CMK (cell line): ENCODE measurements around the gene NRROS.

Source experiments
- DNase-seq: peaks from one replicate; pipeline ENCODE4 v3.0.0-alpha.2; 2010; ENCODE audit warnings: low read depth

NRROS gene

GRCh38 chr3:196650740-196651311 lies 11.3 kb downstream of the NRROS start:
- DNase-seq, result no peak

- DNase-seq, result no peak
Observed at GRCh38 chr3:196651819-196652218, 12.3 kb downstream of the NRROS start.

GRCh38 chr3:196652961-196653795 lies 13.7 kb downstream of the NRROS start:
- DNase-seq, result no peak

- DNase-seq, result no peak
Observed at GRCh38 chr3:196654006-196654734, 14.7 kb downstream of the NRROS start.

- DNase-seq, result no peak
Observed at GRCh38 chr3:196654735-196655090, 15.2 kb downstream of the NRROS start.

- DNase-seq, result no peak
Observed at GRCh38 chr3:196655496-196655895, 16.0 kb downstream of the NRROS start.

GRCh38 chr3:196656213-196656612 lies 16.7 kb downstream of the NRROS start:
- DNase-seq, result no peak

- no peak for DNase-seq
Observed at GRCh38 chr3:196659901-196660351, 20.4 kb downstream of the NRROS start.

GRCh38 chr3:196660381-196661166 lies 21.1 kb downstream of the NRROS start:
- no peak for DNase-seq

GRCh38 chr3:196661400-196661799 lies 21.9 kb downstream of the NRROS start:
- DNase-seq, result no peak

- no peak for DNase-seq
Observed at GRCh38 chr3:196662033-196662432, 22.5 kb downstream of the NRROS start.

GRCh38 chr3:196662711-196663571 lies 23.4 kb downstream of the NRROS start:
- no peak for DNase-seq

GRCh38 chr3:196666001-196666867 lies 26.7 kb downstream of the NRROS start:
- no peak for DNase-seq

- no peak for DNase-seq
Observed at GRCh38 chr3:196667056-196667825, 27.7 kb downstream of the NRROS start.

GRCh38 chr3:196670339-196670738 lies 30.8 kb downstream of the NRROS start:
- DNase-seq, result no peak

- DNase-seq, result no peak
Observed at GRCh38 chr3:196673632-196674031, 34.1 kb downstream of the NRROS start.

- DNase-seq, result no peak
Observed at GRCh38 chr3:196677353-196677752, 37.9 kb downstream of the NRROS start.

GRCh38 chr3:196677931-196678330 lies 38.4 kb downstream of the NRROS start:
- DNase-seq, result no peak
